ENCODE measurements around the gene TMEM87A. TPM values are rescaled to one million over a fixed set of nuclear protein-coding genes. Genes with fewer than 3 reads are reported as not detected.

The TMEM87A gene
- total and polyA plus RNA-seq, 2 of the 4 experiments (the other 2 are of a cell fraction), result 16.6 to 45.3 TPM

DNA sequence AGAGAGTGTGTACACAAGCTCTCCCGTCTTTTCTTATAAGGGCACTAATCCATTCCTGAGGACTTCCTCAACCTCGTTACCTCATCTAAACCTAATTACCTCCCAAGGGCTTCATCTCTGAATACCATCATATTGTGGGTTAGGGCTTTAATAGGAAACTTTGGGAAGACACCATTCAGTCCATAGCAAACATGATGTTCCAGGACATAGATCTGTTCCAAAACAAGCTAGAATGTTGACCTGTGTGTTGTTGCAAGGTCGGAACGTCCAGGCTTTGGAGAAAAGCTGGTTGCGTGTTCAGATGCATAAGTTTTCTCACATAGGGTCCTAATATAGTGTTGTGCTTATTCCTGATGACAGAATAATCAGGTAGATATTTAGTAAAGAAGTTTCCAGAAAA is 9.7 kb upstream of the TMEM87A start:
- H4K20me1 ChIP-seq (ENCODE audit: insufficient read depth, low read length), result no peaks in the 10 kb centered on the region
- H3K4me3 ChIP-seq (ENCODE audit: insufficient read depth, low read depth, low read length), result no peak overlapping the region
- no CpG with 5 or more reads among the region's 5 CpGs for WGBS, 2 experiments (ENCODE audit: extremely low coverage in 2 of 2, insufficient read length in 1 of 2)
- no peak overlapping the region for H3K23ac ChIP-seq (ENCODE audit: low read depth, low read length)
- no peak overlapping the region for H2AK5ac ChIP-seq (ENCODE audit: low read depth, low read length)
- ChIA-PET POLR2A (ENCODE audit: unreplicated experiment) (no interaction called here), CTCF (no interaction called here)
- ATAC-seq (ENCODE audit: low read depth) (no peak), DNase-seq (no peak)
- no peaks in the 10 kb centered on the region for H3K27me3 ChIP-seq (ENCODE audit: control insufficient read depth, insufficient read depth, low read length)
- H2BK5ac ChIP-seq (ENCODE audit: low read depth, low read length, poor library complexity, severe bottlenecking), result no peak overlapping the region
- no peak overlapping the region for H2AFZ ChIP-seq (replicated peaks; ENCODE audit: low read length, poor library complexity)
- peaks cover 0 to 5% of the 10 kb centered on the region in 2 experiments; a peak in 1 of 4 replicates for H3K79me1 ChIP-seq (ENCODE audit: low read depth in 1 of 2, low read length in 2 of 2)
- TF ChIP-seq POLR2A (IDR thresholded peaks at IDR 0.05; ENCODE audit: low read depth, low read length) (no peak), MAFK (IDR thresholded peaks at IDR 0.05; ENCODE audit: low read depth, low read length) (no peak), FOS (IDR thresholded peaks at IDR 0.05; ENCODE audit: low read depth, low read length) (no peak), CHD1 (IDR thresholded peaks at IDR 0.05; ENCODE audit: low read depth, low read length) (no peak)
- no peak overlapping the region for H2AK9ac ChIP-seq (replicated peaks; ENCODE audit: low read depth, low read length, poor library complexity)
- H2BK15ac ChIP-seq (ENCODE audit: low read depth, low read length), result no peak overlapping the region
- H3K4me1 ChIP-seq (ENCODE audit: control insufficient read depth, insufficient read depth, low read length), result peaks cover 3% of the 10 kb centered on the region; the same call in 1 of the 2 replicates
- in situ Hi-C loops (cut with MboI; ENCODE audit: low sequenced_read_pairs), result no loop called here
- H3K4ac ChIP-seq (ENCODE audit: low read depth, low read length), result no peak overlapping the region
- no peak overlapping the region for H4K5ac ChIP-seq (ENCODE audit: low read depth, low read length)
- intact Hi-C loops (cut with micrococcal nuclease), result no loop called here
- no peak overlapping the region for H3K14ac ChIP-seq (replicated peaks; ENCODE audit: low read depth, low read length)
- H4K8ac ChIP-seq (ENCODE audit: low read depth in 2 of 2, low read length in 2 of 2), result no peak overlapping the region
- no peak overlapping the region for H4K91ac ChIP-seq (ENCODE audit: insufficient read depth, low read depth, low read length)
- H3K9me1 ChIP-seq (ENCODE audit: insufficient read depth, low read length), result peaks cover 14% of the 10 kb centered on the region
- no peaks in the 10 kb centered on the region for H3K9me3 ChIP-seq (ENCODE audit: control insufficient read depth, insufficient read depth, low read length)
- no peak overlapping the region for H3K18ac ChIP-seq (ENCODE audit: low read depth, low read length)
- no TSS peak for BruUV-seq (replicated peaks)
- no peak overlapping the region for H3K27ac ChIP-seq (ENCODE audit: insufficient read depth, low read length)
- dilution Hi-C loops (cut with HindIII; ENCODE audit: low sequenced_read_pairs, unreplicated experiment), result no loop called here
- H2BK20ac ChIP-seq (ENCODE audit: low read depth, low read length), result no peak overlapping the region
- no peak overlapping the region for H3K9ac ChIP-seq (ENCODE audit: low read depth, low read length)
- no peak overlapping the region for H3K4me2 ChIP-seq (ENCODE audit: low read depth, low read length)
- H3K56ac ChIP-seq (ENCODE audit: extremely low read depth, insufficient read depth, low read length), result no peak overlapping the region
- peaks cover 10% of the 10 kb centered on the region for H3K36me3 ChIP-seq (ENCODE audit: control insufficient read depth, insufficient read depth, low read length)
- H2BK120ac ChIP-seq (ENCODE audit: low read depth, low read length), result no peak overlapping the region

Measured in IMR-90 (cell line).